Glomerular endothelial cell (primary cell): ENCODE results near the gene KCNJ6. TPM values are rescaled to one million over a fixed set of nuclear protein-coding genes. Genes with fewer than 3 reads are reported as not detected.
"Not testable (repeated sequence)": the region's sequence is repeated elsewhere in the genome, so short reads cannot be mapped to it uniquely, and the experiment has no call there.

Experiments
- DNase-seq: peaks from one replicate; pipeline ENCODE4 v3.0.0-alpha.2; 2011; ENCODE audit warnings: low read depth, low spot score; ENCODE audit errors: extremely low read depth
- total RNA-seq: library from RNA; depleted of rRNA; stranded (reverse); fragments of >200 nt; gene quantifications from 2 replicates; pipeline ENCODE4 v1.2.3, GENCODE V29; 2015

The KCNJ6 gene
- total RNA-seq, 1 donor from 2014 or later: 0.12 TPM

- no peak for DNase-seq
Observed at GRCh38 chr21:37622755-37623154, 293.5 kb downstream of the KCNJ6 start.

- DNase-seq: no peak
Observed at GRCh38 chr21:37620401-37620800, 295.9 kb downstream of the KCNJ6 start.

GRCh38 chr21:37619464-37619974 is 296.7 kb downstream of the KCNJ6 start:
- no peak for DNase-seq

GRCh38 chr21:37618081-37618480 is 298.2 kb downstream of the KCNJ6 start:
- no peak for DNase-seq

GRCh38 chr21:37615962-37616361 is 300.3 kb downstream of the KCNJ6 start:
- DNase-seq: no peak

GRCh38 chr21:37614351-37614875 is 301.8 kb downstream of the KCNJ6 start:
- no peak for DNase-seq

- no peak for DNase-seq
Observed at GRCh38 chr21:37607081-37607480, 309.2 kb downstream of the KCNJ6 start.

GRCh38 chr21:37606549-37606948 is 309.7 kb downstream of the KCNJ6 start:
- no peak for DNase-seq

- DNase-seq: no peak
Observed at GRCh38 chr21:37605006-37605405, 311.3 kb downstream of the KCNJ6 start.

- no peak for DNase-seq
Observed at GRCh38 chr21:37603129-37603528, 313.1 kb downstream of the KCNJ6 start.

- no peak for DNase-seq
Observed at GRCh38 chr21:37601915-37602314, 314.3 kb downstream of the KCNJ6 start.

GRCh38 chr21:37601027-37601426 is 315.2 kb downstream of the KCNJ6 start:
- DNase-seq: no peak

- no peak for DNase-seq
Observed at GRCh38 chr21:37595944-37596343, 320.3 kb downstream of the KCNJ6 start.

- DNase-seq: no peak
Observed at GRCh38 chr21:37594472-37594951, 321.7 kb downstream of the KCNJ6 start.

- DNase-seq: no peak
Observed at GRCh38 chr21:37593740-37594471, 322.4 kb downstream of the KCNJ6 start.

- DNase-seq: no peak
Observed at GRCh38 chr21:37593015-37593414, 323.2 kb downstream of the KCNJ6 start.

GRCh38 chr21:37592496-37592895 is 323.8 kb downstream of the KCNJ6 start:
- no peak for DNase-seq

GRCh38 chr21:37591994-37592393 is 324.3 kb downstream of the KCNJ6 start:
- DNase-seq: not testable (repeated sequence)

GRCh38 chr21:37590836-37591235 is 325.4 kb downstream of the KCNJ6 start:
- not testable (repeated sequence) for DNase-seq

GRCh38 chr21:37588644-37589043 is 327.6 kb downstream of the KCNJ6 start:
- DNase-seq: not testable (repeated sequence)

- DNase-seq: no peak
Observed at GRCh38 chr21:37587635-37588177, 328.6 kb downstream of the KCNJ6 start.

- no peak for DNase-seq
Observed at GRCh38 chr21:37587203-37587602, 329.1 kb downstream of the KCNJ6 start.
